Gastroesophageal sphincter (tissue), 3 donors: ENCODE results near the gene PGGT1B.

ENCODE experiments used
- CTCF ChIP-seq, 4 experiments: fragments of 200-600 bp in 2 of 4; fragments of 450-650 bp in 2 of 4; sonication (generic) in 1 of 4; IDR thresholded peaks; one replicate each; pipeline ENCODE4 v1.5.1; 2017 to 2019; ENCODE audit warnings: antibody characterized with exemption in 4 of 4, mild to moderate bottlenecking in 2 of 4, moderate library complexity in 2 of 4
- POLR2AphosphoS5 ChIP-seq: sonication (generic); formaldehyde crosslinking; IDR thresholded peaks from one replicate; pipeline ENCODE4 v1.6.1; 2017; ENCODE audit warnings: antibody characterized with exemption

DNA sequence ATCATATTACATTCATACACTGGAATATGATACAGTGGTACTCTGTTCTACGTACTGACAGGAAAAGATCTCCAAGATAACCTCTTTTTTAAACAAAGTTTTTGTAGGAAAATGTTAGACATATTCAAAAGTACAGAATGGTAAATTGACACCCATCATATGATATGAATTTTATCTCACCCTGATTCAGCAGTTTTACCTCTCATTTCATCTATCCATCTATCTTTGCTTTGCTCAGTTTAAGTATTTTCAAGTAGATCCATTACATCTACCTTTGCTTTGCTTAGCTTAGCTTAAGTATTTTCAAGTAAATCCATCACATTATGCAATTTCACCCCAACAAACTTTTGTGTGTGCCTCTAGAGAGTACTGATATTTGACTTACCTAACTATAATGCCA is 19.5 kb upstream of the PGGT1B start:
- no peak for TF ChIP-seq CTCF (IDR thresholded peaks at IDR 0.05)
- no peak for TF ChIP-seq POLR2AphosphoS5
